ENCODE data around the gene USH2A.

USH2A gene

DNA sequence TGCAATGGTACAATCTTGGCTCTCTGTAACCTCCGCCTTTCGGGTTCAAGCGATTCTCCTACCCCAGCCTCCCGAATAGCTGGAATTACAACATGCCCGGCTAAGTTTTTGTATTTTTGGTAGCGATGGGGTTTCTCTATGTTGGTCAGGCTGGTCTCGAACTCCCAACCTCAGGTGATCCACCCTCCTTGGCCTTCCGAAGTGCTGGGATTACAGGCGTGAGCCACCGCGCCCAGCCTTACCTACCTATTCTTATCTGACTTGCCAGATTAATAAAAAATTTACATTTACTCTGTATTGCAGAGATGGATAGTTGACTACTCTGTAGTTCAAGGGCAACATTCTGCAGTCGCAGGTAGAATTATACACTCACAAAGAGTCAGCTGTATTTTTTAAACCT is 496.6 kb downstream of the USH2A start:
- no peak for DNase-seq (ENCODE audit: low spot score)

DNA sequence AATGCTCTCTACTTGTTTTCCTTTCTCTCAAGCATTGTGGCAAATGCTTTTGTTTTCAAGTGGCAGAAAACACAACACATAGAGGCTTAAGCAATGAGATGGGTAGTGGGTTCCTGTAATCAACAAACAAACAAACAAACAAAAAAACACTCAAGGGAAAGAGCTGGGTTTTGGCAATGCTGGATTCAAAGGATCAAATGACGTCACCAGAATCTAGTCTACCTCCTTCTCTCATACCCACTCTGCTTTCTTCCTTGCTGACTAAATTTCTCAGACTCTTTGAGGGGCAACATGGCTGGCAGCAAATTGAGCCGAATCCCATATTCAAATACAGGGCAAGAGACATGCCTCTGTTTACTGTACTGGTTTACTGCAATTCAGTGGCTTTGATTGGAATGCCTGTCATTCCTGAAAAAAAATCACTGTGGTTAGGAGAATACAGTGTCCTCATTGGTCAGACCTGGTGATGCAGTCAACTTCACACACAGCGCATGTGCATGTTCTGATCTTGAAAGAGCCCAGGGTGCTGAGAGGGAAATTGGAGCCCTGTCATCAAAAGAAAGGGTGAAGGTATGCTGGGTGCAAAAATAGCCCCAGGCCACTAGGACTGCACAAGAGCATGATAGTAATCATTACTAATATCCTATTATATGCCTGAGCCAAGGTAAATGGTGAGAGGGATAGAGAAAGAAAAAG is 500.0 kb downstream of the USH2A start:
- DNase-seq (ENCODE audit: low spot score) = peak; percentile 0

DNA sequence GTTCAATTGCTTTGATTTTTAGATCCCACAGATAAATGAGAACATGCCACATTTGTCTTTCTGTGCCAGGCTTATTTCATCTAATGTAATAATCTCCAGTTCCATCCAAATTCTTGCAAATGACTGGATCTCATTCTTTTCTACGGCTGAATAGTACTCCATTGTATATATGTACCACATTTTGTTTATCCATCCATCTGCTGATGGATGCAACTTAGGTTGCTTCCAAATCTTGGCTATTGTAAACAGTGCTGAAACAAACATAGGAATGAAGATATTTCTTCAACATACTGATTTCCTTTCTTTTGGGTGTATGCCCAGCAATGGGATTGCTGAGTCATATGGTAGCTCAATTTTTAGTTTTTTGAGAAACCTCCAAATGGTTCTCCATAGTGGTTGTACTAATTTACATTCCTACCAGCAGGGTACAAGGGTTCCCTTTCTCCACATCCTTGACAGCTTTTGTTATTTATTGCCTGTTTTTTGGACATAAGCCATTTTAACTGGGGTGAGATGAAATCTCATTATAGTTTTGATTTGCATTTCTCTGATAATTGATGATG is 511.8 kb downstream of the USH2A start:
- DNase-seq (ENCODE audit: low spot score) = no peak

DNA sequence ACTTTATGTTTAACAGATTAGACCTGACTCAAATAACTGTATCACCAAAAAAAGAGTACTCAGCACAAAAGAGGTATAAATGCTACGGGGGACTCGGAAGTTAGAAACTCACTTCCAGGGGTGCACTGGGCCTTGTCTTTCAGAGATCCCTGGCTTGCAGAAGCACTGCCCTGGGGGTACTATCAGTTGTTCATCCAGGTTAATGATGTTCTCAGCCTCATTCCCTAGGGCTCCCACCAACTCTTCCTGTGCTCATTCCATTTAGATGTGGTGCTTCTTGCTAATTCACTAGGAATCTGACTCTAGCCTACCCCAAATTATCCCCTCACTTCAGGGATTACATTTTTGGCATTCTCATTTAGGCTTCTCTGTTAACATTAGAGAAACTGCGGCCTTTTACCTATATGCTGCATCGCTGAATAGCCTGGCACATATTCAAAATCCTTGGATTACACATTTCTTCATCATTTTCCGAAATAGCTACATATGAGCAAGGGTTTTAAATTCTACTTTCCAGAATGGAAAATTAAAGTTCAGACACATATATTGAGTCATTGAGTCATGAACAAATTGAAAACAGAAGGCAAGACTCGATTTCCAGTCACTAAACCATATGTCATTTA is 517.6 kb downstream of the USH2A start:
- DNase-seq (ENCODE audit: low spot score) = no peak

DNA sequence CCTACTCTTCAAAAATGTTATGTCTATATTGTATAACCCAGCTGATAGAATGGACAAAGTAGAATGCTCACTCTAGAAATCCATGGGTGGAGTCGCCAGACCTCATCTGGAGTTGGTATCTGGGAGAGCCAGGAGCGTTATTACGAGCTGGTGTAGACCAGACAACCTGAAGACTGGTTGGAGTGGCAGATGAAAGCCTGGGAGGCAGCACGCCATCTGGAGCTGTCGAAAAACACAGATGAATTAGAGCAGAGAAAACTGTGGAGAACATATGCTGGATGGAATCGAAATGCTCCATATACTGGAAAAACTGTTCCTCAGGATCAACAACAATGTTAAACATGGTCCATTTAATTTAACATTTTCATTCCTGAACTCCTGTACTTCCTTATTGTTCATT is 522.6 kb downstream of the USH2A start:
- DNase-seq (ENCODE audit: low spot score) = no peak

DNA sequence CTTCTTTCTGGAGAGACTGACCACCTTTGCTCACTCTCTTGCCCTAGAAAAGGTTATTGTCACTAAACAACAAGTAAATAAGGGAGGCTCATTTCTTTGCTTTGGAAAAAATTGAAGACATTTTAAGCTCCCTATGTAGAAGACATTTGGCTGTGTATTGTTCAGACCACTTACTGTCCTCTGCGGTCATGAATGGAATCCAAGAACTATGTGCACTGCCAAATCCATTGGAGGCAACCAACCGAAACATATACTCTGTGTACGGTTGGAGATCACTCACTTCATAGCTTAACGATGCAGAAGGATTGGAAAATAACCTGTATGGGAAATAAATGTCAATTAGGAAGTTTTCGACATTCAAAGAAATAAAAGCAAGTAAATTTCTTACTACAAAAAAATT is 523.3 kb downstream of the USH2A start:
- DNase-seq (ENCODE audit: low spot score) = no peak

DNA sequence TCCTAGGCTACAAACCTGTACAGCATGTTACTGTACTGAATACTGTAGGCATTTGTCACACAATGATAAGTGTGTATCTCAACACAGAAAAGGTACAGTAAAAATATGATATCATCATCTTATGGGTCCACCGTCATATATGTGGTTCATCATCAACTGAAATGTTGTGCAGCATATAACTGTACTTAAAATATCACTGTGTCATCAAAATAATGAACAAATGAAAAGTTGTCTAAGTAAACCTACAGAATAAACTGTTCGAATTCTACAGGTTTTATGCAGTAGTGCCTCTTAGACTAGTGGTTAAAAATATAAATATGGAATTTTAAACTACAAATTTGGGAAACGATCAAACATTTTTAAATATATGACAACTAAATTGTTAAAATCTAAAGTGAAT is 527.4 kb downstream of the USH2A start:
- no peak for DNase-seq (ENCODE audit: low spot score)

DNA sequence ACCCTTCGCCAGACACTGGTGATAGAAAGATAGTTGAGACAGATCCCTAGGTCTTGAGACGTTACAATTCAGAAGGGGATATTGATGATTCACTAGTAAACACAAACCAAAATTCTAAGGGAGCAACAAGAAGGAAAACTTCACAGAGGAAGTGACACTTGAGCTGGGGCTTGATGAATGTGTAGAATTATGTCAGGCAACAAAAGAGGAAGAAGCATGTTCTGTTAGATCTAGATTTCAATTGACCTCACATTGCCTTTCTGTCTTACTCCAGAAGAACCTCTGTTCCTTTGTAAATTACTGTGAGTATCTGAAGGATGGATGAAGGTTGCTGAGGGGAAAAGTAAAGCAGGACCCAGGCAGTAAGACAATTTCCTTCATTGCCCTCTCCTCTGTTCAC is 528.0 kb downstream of the USH2A start:
- no peak for DNase-seq (ENCODE audit: low spot score)

DNA sequence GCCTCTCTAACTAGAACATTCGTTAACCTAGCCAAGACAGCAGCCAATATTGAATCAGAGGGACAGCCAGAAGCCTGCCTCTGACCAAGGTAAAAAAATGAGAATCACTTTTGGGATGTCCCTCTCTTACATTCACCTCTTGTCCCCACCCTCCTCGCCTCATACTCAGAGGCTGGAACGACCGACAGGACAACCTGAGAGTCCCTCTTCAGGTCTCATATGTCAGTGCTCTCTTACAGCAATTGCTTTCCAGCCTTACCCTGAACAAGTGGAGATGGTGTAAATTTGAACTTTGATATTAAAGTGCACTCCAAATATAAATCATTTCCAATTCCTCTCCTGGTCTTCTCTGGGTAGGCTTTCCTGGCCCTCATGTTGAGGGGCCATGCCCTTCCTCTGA is 528.6 kb downstream of the USH2A start:
- no peak for DNase-seq (ENCODE audit: low spot score)

DNA sequence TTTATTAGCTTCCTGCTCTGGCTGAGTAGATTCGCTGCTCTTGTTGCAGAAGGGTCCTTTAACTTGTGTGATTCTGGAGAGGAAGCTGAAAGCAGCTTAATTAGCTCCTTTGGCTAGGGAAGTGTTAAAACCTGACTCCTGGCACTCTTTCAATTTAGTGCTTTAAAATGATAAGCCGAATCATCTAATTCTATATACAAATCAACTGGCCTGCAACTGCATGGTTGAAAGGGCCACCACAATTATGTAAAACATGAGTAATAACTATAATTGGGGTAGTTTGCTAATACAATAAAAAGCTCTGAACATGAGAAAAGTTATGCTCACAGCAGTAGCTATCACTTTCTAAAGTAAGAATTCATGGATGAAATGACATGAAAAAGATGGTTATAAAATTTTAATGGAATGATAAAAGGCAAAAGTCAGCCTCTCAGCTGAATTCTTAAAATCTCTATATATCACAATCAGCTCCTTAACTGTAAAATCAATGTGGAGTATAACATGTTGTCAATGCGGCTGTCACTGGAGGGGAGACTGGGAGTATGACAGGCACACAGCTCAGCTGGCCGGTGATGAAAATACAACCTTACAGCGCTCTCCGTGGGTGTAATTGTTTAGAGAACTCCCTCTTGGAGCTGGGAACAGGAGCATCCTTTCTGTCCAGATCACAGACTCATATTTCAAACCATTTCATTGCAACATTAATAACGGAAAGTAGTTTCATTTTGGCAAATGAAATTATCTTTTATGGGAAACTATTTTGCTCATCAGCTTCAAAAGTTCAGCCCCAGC is 531.8 kb downstream of the USH2A start:
- DNase-seq (ENCODE audit: low spot score) = no peak

DNA sequence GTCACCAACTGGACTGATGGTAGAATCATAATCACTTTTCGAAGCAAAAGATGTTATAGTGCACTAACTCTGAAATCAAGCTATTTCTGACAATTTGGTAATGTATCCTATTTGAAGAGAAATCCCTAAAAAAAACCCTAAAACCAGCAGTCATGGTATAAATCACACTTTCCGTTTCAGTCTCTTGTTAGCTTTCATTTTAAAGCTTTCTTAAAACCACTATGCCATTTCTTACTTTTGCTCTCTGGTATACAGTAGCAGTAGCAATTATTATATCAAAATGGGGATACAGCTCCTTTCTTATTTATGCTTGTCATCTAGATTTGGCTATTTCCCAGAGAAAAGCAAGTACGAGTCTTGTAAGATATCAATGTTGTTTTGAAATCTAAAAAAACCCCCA is 532.8 kb downstream of the USH2A start:
- DNase-seq (ENCODE audit: low spot score) = no peak

DNA sequence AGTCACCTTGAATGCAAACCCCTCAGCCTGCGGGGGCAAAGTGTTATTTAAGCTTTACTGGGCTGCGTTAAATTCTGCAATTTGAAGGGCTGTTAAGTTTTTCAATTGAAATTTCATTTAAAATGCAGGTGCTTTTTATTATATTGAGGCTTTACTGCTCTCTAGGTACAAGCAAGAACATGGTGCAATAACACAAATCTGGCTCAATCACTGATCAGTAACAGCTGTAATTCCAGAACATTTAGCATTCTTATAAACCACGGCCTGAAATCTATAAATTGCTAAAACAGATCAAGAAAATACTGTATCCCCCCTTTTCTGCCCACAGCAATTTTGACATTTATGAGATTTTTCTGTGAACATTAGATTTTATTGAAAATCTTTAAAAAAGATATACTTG is 533.4 kb downstream of the USH2A start:
- no peak for DNase-seq (ENCODE audit: low spot score)

DNA sequence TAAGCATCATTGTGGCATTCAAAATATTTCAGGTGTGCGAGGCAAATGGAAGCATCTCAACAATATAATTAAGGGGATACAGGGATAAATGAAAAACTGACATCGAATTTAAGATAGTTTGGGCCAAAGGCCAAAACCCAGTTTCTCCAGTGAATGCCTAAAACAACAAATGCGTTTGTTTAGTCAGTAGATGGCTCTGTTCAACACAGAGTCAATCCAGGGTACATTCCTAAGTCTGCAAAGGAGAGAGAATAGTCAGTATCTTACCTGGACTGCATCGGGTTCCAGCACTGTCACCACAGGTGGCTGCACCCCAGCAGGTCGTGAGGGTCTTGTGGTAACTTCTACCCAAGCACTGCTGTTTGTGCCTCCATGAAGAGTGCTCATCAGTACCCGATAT is 535.1 kb downstream of the USH2A start:
- no peak for DNase-seq (ENCODE audit: low spot score)

DNA sequence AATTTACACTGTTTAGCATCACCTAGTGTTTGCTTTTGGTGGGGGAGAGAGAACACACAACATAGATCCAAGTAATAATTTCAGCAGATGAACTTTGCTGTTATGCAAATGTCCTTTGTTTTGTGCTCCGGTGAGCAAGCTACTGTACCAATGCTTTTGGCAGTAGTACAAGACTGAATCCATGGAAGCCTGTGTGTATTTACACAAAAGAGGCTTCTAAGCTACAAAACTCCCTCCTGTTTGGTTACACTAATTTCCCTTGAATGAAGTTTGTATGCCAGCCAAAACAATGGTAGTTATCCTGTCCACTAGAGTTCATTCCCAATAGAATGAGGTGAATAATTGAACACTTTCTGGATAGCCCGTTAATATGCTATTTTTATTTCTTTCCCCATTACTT is 535.6 kb downstream of the USH2A start:
- no peak for DNase-seq (ENCODE audit: low spot score)

DNA sequence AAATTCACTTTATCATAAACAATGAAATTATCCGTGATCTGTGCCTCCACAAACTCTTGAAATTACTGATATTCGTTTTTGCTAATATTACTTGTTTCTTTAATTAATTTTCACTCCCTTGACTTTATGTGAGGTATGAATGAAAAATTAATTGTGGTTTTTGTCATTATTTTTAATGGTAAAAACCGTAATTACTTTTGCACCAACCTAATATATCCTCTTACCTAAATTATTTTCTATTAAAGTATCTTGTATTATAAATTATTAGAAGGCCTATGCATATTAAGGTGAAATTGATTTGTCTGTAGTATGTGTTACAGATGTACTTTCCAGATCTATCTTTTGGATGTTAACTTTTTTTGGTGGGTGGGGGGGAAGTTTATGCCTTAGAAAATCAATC is 540.2 kb downstream of the USH2A start:
- no peak for DNase-seq (ENCODE audit: low spot score)

DNA sequence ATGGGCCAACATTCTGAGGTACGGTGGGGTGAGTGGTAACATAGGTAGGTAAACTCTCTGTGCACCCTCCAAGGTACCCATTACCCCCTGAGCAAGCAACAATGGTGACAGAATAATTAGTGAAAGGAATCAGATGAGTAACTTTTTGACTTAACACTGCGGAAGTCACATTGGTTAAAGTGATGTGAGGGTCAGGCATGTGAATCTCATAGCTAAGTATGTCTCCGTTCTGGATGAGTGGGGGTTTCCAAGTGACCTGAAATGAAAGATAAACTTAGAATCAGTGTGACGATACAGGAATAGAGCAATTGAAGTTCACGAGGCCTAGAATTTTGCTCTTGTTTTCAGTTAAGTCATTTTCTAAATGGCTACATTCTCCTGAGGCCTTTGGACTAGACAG is 544.4 kb downstream of the USH2A start:
- DNase-seq (ENCODE audit: low spot score) = no peak

DNA sequence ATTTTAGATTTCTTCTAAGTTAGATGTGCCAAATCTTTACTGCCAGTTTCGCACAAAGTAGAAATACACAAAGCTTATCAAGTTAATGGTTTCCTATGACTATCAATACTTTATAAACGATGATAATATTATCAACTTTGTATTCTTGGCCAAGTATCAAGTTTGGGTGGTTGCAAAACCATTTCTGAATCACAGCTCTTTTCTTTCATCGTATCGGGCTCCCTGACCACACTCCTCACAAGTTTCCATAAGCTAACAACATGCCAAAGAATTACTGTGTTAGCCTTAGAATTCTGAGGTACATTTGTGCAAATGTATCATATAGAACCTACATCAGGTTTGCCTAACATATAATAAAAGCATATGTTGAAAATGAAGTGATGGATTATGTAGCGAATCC is 545.1 kb downstream of the USH2A start:
- no peak for DNase-seq (ENCODE audit: low spot score)

DNA sequence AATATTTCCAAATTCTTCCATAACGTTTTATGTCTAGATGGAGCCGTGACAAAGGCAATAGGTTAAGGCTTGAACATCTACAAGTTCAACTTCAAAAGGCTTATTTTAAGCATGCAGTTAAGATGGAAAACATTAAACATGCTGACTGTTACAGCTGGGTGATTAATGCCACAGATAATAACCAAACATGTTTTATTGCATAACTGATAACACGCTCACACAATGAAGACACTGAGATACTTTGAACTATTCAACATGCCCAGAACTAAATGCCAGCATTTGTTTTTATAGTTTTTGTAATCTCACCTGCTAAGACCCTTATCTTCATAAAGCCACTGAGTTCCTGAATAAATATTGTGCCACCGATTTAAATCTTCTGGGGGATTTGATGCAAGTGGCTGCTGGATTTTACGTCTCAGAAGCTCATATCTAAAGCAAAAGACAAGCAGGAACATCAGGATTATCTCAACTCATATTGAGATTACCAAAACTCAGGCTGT is 545.7 kb downstream of the USH2A start:
- DNase-seq (ENCODE audit: low spot score) = no peak

DNA sequence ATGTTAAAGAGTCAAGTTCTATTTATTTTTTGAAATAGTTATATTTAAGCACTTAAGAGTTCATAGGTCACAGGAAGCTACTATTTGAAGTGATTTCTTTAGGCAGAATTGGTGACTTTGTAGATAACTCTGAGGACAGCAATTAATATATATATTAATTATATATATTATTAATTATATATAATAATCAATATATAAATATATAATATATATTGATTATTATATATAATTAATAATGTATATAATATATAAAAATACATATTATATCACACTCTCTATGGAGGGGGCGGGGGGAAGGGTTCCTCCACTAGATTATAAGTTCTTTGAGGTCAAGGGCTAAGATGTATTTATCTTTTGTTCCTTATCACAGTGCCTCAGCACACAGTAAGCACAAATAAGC is 547.5 kb downstream of the USH2A start:
- no peak for DNase-seq (ENCODE audit: low spot score)

DNA sequence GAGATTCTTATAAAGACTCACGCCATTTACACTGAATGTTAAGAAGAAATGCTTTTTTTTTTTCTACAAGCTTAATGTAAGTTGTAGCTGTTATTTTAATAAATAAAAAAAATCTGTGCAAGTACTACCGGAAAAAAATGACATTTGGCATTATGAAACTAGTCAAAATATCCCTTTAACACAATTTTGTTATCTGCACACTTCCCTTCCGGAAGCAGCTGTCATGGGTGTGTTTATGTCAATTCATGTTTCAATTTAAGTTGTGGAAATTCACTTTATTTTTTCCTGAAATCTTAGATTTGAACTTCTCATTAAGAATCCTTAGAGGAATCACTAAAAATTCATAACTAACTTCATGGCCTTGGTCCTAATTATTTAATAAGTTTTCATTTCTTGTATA is 548.0 kb downstream of the USH2A start:
- no peak for DNase-seq (ENCODE audit: low spot score)

DNA sequence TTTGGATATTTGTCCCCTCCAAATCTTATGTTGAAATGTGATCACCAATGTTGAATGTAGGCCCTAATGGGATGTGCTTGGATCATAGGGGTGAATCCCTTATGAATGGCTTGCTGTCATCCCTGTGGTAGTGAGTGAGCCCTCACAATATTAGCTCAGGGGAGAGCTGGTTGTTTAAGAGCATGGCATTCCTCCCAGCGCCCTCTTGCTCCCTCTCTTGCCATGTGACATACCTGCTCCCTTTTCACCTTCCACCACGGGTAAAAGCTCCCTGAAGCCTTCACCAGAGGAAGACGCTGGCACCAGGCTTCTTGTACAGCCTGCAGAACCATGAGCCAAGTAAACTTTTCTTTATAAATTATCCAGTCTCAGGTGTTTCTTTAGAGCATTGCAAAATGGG is 550.6 kb downstream of the USH2A start:
- DNase-seq (ENCODE audit: low spot score) = no peak

DNA sequence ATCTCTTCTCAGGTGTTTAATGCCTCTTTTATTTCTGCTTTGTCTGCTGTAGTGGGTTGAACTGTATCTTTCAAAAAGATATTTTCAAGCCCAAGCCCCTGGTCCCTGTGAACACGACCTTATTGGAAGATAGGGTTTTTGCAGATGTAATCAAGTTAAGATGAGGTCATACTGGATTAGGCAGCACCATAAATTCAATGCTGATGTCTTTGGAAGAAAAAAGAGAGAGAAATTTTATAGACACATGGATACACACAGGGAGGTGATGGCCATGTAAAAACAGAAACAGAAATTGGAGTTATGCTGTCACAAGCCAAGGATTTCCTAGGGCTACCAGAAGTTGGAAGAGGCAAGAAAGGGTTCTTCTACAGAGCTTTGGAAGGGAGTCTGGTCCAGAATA is 554.7 kb downstream of the USH2A start:
- no peak for DNase-seq (ENCODE audit: low spot score)

DNA sequence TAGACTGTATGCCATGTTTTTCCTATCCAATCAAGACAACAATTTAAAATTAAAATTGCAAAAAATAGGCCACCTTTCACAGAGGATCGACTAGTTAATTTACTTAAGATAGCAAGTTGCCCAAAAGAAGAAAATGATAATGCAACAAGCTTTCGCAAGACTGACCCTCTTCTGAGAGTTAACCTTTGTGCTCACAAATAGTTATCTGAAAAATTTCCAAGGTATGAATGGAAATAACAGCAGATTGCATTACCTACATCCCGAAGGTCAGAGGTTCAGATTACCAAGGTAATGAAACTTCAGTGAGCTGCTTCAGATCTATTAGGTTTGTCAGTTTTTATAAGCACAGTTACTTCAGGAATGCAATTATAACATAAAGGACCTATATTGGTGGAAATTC is 558.2 kb downstream of the USH2A start:
- DNase-seq (ENCODE audit: low spot score) = no peak
